SK-N-SH (cell line): ENCODE results near the gene ASXL2.

ENCODE experiments used
- CTCF ChIP-seq: fragments of 200-600 bp; sonication (generic); IDR thresholded peaks from 2 replicates; pipeline ENCODE4 v1.6.1; 2017; ENCODE audit warnings: antibody characterized with exemption, mild to moderate bottlenecking, moderate library complexity
- POLR2AphosphoS5 ChIP-seq: IDR thresholded peaks from 2 replicates; pipeline ENCODE4 v1.6.1; 2012; ENCODE audit warnings: low read depth, low read length
- YY1 ChIP-seq: IDR thresholded peaks from 2 replicates; pipeline ENCODE4 v1.4.0; 2012; ENCODE audit warnings: low read depth, mild to moderate bottlenecking
- TF ChIP-seq, protein P1 (sequence below): IDR thresholded peaks from 2 replicates; pipeline ENCODE4 v1.4.0; 2012; ENCODE audit warnings: low read depth, borderline replicate concordance

- TF ChIP-seq POLR2AphosphoS5 (no peak), CTCF (no peak), YY1 (no peak)
- TF ChIP-seq, protein P1, sequence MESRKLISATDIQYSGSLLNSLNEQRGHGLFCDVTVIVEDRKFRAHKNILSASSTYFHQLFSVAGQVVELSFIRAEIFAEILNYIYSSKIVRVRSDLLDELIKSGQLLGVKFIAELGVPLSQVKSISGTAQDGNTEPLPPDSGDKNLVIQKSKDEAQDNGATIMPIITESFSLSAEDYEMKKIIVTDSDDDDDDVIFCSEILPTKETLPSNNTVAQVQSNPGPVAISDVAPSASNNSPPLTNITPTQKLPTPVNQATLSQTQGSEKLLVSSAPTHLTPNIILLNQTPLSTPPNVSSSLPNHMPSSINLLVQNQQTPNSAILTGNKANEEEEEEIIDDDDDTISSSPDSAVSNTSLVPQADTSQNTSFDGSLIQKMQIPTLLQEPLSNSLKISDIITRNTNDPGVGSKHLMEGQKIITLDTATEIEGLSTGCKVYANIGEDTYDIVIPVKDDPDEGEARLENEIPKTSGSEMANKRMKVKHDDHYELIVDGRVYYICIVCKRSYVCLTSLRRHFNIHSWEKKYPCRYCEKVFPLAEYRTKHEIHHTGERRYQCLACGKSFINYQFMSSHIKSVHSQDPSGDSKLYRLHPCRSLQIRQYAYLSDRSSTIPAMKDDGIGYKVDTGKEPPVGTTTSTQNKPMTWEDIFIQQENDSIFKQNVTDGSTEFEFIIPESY = no peak
Measured at GRCh38 chr2:25724756-25725155, 153.5 kb downstream of the ASXL2 start.
